ENCODE measurements around the gene PTPRN. TPM values are rescaled to one million over a fixed set of nuclear protein-coding genes. Genes with fewer than 3 reads are reported as not detected.

The PTPRN gene
- total and polyA plus RNA-seq, 2 of the 8 experiments (the other 6 are each of a cell fraction or from before 2014, with no cell fraction given): 5.4 to 8.2 TPM

DNA sequence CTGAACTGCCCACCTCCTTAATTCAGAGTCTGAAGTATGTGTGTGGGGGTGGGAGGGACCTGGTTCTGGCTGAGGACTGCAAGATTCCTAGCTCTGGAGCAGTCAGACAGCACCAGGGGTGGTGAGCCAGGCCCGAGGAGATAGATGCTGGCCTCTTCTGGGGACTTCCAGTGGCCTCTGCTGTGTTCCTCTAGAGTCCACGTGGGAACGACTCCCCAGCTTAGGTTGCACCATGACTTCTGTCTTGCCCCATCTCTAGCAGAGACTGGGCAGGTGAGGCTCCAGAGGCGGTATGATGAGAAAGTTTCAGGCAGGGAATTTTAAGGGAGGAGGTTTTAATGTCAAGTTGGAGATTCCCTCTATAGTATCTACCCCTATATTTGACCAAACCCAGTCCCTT lies 45.4 kb upstream of the PTPRN start:
- Histone ChIP-seq H4K5ac (ENCODE audit: insufficient read length, low read depth, low read length) (no peak overlapping the region), H3K27me3 (replicated peaks in 1 of 4; ENCODE audit: control insufficient read depth in 3 of 4, extremely low read depth in 1 of 4, insufficient read depth in 3 of 4, low read length in 3 of 4) (peaks cover 12 to 34% (median 27%) of the 10 kb centered on the region in 4 experiments), H2BK20ac (ENCODE audit: low read length) (no peak overlapping the region), H3K27ac (ENCODE audit: low read depth, low read length) (no peak overlapping the region), H2BK120ac (replicated peaks; ENCODE audit: low read depth, low read length) (no peak overlapping the region), H4K20me1 (replicated peaks in 1 of 2; ENCODE audit: control insufficient read depth in 1 of 2, insufficient read depth in 2 of 2, low read length in 2 of 2) (no peaks in the 10 kb centered on the region), H3K79me1 (ENCODE audit: low read depth, low read length) (no peaks in the 10 kb centered on the region), H3K9me3 (ENCODE audit: insufficient read depth in 2 of 2, low read depth in 1 of 2, low read length in 1 of 2) (no peaks in the 10 kb centered on the region), H2BK5ac (ENCODE audit: low read depth, low read length) (no peak overlapping the region), H2BK15ac (ENCODE audit: low read length) (no peak overlapping the region), H3K4me1 (replicated peaks in 1 of 4; ENCODE audit: control insufficient read depth in 3 of 4, insufficient read depth in 4 of 4, low read length in 3 of 4) (peaks cover 0 to 9% (median 4%) of the 10 kb centered on the region in 4 experiments; a peak in 4 of 7 replicates), H3K36me3 (ENCODE audit: control insufficient read depth in 2 of 4, insufficient read depth in 4 of 4, low read length in 3 of 4) (no peaks in the 10 kb centered on the region), H3K9ac (replicated peaks in 1 of 4; ENCODE audit: extremely low read depth in 1 of 4, low read depth in 3 of 4, low read length in 3 of 4) (no peak overlapping the region), H4K91ac (replicated peaks; ENCODE audit: insufficient read length, low read length) (no peak overlapping the region), H3K23ac (ENCODE audit: insufficient read length) (no peak overlapping the region), H3K56ac (replicated peaks; ENCODE audit: insufficient read length, low read depth, low read length) (no peak overlapping the region), H4K8ac (ENCODE audit: extremely low read depth, insufficient read depth, low read length) (no peak overlapping the region), H3K79me2 (ENCODE audit: control insufficient read depth in 1 of 2, insufficient read depth in 2 of 2, low read length in 2 of 2) (no peaks in the 10 kb centered on the region), H3K4me3 (ENCODE audit: extremely low read depth in 1 of 4, insufficient read depth in 2 of 4, low read depth in 3 of 4, low read length in 4 of 4) (no peak overlapping the region), H2AFZ (ENCODE audit: low read length) (no peak overlapping the region), H2AK5ac (ENCODE audit: low read depth, low read length) (no peak overlapping the region), H3K14ac (ENCODE audit: insufficient read length) (no peak overlapping the region), H3K4me2 (ENCODE audit: insufficient read depth in 1 of 2, low read depth in 2 of 2, low read length in 2 of 2) (no peak overlapping the region), H3K23me2 (ENCODE audit: low read depth, low read length) (peaks cover 11% of the 10 kb centered on the region; the same call in 1 of the 2 replicates), H3K4ac (replicated peaks; ENCODE audit: insufficient read length, low read depth, low read length) (no peak overlapping the region), H3K18ac (ENCODE audit: extremely low read depth, low read length) (no peak overlapping the region), H2BK12ac (ENCODE audit: low read depth, low read length) (no peak overlapping the region)
- ChIA-PET POLR2A (ENCODE audit: partially characterized antibody) (no interaction called here), CTCF (ENCODE audit: partially characterized antibody) (interaction anchor here (0.7 to 8.0 kb wide), 9 partner anchors 7 to 184 kb away, joined by 3 to 91 read pairs (median 16); partner anchors contain the start of genes GLB1L, RESP18 and STK16)
- FAIRE-seq (no peak), DNase-seq (ENCODE audit: low read depth in 1 of 2, low spot score in 2 of 2) (no peak)
- WGBS, 2 experiments (ENCODE audit: extremely low coverage in 1 of 2, insufficient coverage in 1 of 2, insufficient read length in 1 of 2, insufficient replicate concordance in 2 of 2, low coverage in 1 of 2, low lambda C conversion rate in 2 of 2, missing lambda C conversion rate in 1 of 2): 82% methylated on average over 4 of the region's 4 CpGs; no CpG with 5 or more reads in 1 of the 2 experiments
- TF ChIP-seq TCF12 (IDR thresholded peaks at IDR 0.05; ENCODE audit: low read depth, low read length) (no peak), SIRT6 (IDR thresholded peaks at IDR 0.05; ENCODE audit: low read length) (no peak), SRF (IDR thresholded peaks at IDR 0.05; ENCODE audit: low read depth, low read length) (no peak), CHD1 (IDR thresholded peaks at IDR 0.05; ENCODE audit: low read depth, low read length) (no peak), EZH2 (IDR thresholded peaks at IDR 0.05; ENCODE audit: low read depth, low read length, severe bottlenecking) (no peak), HDAC2 (IDR thresholded peaks at IDR 0.05; ENCODE audit: borderline replicate concordance in 1 of 2, low read depth in 2 of 2, low read length in 2 of 2) (no peak), BRCA1 (IDR thresholded peaks at IDR 0.05; ENCODE audit: low read depth, low read length) (no peak), POU5F1 (IDR thresholded peaks at IDR 0.05; ENCODE audit: low read depth, low read length) (no peak), SUZ12 (IDR thresholded peaks at IDR 0.05; ENCODE audit: low read length) (no peak), RAD21 (IDR thresholded peaks at IDR 0.05 in 1 of 2, conservative IDR thresholded peaks at IDR 0.05 in 1 of 2; ENCODE audit: low read depth in 2 of 2, low read length in 2 of 2) (no peak), TEAD4 (IDR thresholded peaks at IDR 0.05; ENCODE audit: low read depth, low read length) (no peak), CREB1 (IDR thresholded peaks at IDR 0.05) (no peak), CTBP2 (IDR thresholded peaks at IDR 0.05; ENCODE audit: borderline replicate concordance, insufficient read depth, insufficient read length, low read length) (no peak)
- TF ChIP-seq, protein P1, sequence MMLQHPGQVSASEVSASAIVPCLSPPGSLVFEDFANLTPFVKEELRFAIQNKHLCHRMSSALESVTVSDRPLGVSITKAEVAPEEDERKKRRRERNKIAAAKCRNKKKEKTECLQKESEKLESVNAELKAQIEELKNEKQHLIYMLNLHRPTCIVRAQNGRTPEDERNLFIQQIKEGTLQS (IDR thresholded peaks at IDR 0.05; ENCODE audit: insufficient read depth, low read depth, low read length): no peak
